HG03097 (cell line): ENCODE data around the gene PIP4K2A.

Source experiments
- ATAC-seq: cut with Tn5 transposase; IDR thresholded peaks from one replicate; pipeline ENCODE4 v1.9.1; 2021; ENCODE audit not compliant: unreplicated experiment, low FRiP score

The PIP4K2A gene

DNA sequence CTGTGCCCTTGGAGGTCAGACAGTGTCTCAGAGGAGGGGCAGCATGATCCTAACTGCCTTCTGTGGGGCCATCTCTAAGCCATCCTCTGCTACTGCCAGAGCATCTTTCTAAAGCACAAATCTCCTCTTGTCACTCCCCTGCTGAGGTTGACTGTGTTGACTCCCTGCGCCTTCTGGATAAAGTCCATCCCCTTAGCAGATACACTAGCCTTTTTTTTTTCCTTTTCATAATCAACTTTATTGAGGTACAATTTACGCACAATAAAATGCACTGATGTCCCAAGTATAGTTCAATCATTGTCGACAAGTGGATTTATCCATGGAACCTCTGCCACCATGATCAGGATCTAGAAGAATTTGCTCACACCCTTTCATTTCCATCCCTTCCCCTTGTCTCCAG, 219.0 kb downstream of the PIP4K2A start:
- no peak for ATAC-seq

DNA sequence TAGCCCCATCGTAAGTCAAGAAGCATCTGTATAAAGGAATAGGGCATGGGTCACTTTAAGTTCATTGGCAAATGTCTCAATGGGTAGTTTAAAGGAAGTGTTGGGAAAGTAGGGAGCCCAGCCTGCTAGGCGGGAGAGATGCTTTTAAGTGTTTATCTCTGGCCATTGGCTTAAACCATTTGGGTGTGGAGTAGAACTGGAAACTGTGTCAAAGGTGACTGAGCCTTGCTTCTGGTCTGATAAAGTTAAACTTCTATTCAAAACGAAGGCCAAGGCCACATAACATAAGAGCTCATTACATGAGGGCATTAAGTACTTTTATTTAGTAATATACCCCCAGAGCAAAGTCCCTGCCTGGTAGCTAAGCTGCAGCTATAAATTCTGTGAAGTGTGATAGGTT, 220.4 kb downstream of the PIP4K2A start:
- no peak for ATAC-seq

DNA sequence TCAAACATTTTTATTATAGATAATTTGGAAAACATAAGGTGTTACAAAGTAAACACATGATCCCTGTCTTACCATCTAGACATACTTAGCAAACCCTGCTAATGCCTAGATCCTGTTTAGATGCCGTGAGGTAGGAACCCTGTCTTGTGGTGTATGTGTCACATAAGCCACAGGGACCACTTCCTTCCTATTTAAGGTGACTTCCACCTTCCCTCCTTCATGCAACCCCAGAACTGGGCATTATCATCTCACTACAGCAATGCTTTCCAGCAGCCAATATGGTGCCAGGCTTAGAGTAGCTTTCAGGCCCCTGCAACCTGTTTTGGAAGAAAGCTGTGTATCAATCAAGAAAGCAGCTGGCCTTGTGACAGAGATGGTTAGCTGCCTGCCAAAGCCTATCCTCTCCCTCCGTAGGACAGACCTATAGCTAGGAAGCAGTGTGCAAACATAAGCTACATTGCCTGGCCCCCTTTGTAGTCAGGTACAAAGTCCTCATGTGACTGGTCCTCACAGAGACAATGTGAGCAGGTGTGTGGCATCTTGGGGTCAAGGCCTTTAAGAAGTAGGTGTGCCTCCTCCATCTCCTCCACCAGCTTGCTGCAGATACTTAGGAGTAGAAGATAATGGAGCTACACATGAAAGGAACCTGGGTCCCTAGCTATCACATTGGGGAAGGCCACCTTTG, 222.3 kb downstream of the PIP4K2A start:
- ATAC-seq: no peak

DNA sequence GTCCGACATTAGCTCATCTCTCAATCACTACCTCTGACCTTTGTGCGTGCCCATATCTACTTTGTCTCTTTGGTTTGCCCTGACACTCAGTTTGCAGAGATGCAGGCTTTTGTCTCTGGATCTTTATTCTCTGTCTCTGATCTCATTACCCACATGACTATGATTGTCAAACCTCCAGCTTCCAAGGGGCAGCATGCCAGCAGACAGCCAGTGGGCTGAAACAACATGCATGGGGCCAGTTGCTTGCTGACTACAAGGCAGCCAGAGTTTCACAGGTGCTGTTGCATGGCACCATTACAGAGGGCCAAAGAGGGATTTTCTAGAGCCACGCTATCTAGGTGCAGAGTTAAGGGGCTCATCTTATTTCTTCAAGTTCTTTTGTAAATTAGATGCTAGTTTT, 222.9 kb downstream of the PIP4K2A start:
- ATAC-seq: no peak

DNA sequence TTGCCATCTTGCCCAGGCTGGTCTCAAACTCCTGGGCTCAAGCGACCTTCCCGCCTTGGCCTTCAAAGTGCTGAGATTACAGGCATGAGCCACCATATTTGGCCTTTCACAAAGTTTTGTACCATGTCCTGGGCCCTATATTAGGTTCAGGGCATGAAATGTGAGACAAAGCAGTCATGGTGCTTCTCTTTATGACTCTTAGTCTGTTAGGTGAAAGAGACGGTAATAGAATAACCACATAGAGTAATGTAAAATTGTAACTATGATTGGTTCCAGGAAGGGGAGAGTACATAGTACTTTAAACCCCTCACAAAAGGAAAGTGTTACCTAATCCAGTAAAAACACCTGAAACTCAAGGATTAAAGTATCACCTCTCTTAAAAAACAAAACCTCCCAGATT, 224.4 kb downstream of the PIP4K2A start:
- ATAC-seq: no peak

DNA sequence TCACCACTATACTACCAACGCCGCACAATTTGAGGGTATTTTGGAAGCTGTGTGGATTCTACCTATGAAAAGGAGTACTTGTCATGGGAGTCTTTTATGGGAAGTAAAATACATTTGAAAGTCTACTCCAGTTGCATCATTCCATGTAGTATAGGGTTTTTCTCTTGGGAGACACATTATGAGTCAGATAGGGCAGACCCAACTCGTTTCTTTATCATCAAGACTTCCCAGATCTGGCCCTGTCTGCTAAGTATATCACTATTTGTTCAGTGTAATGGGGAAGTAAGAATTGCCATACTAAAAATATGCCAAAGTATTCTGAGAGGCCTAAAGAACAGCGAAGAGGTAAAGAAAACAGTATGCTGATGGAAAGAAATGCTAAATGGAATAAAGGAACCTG, 224.9 kb downstream of the PIP4K2A start:
- ATAC-seq: no peak

DNA sequence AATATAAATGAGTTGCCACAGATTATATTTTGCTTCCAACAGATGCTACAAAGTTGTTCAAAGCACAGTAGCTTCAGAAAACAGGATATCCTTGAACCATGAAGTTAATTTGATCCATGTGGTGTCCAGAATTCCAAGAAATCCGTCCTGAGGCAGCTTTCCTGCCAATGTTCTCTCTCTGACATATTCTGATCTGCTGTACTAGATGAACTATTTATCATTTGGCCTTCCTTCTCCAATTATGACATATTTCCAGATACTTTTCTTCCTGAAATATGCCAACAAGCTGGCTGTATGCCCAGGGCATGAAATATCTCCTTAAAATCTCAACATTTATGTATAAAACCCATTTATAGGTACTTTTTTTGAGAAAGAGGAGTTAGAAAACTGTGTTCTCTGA, 227.9 kb downstream of the PIP4K2A start:
- ATAC-seq: no peak
